ENCODE measurements around the gene FRMD4A. TPM values are rescaled to one million over a fixed set of nuclear protein-coding genes. Genes with fewer than 3 reads are reported as not detected.

FRMD4A gene
- total RNA-seq, 2 donors from 2014 or later = 22.3 to 22.4 TPM

GRCh38 chr10:13788711-13789447, 541.8 kb downstream of the FRMD4A start:
- Mint-ChIP-seq H3K36me3 (ENCODE audit: low read depth) (no peaks in the 10 kb centered on the region), H3K4me3 (no peak overlapping the region), H3K4me1 (no peaks in the 10 kb centered on the region), H3K9me3 (no peaks in the 10 kb centered on the region), H3K27ac (peak overlapping the region; percentile 59), H3K27me3 (ENCODE audit: insufficient read depth) (no peaks in the 10 kb centered on the region)
- no peaks in the 10 kb centered on the region for H3K9me3 ChIP-seq (ENCODE audit: control insufficient read depth, low read length)
- H3K4me1 ChIP-seq (ENCODE audit: control insufficient read depth, insufficient read depth, low read length) = no peaks in the 10 kb centered on the region
- 90 to 95% methylated on average over 9 of the region's 9 CpGs for WGBS, 2 experiments (ENCODE audit: insufficient coverage in 1 of 2, insufficient read length in 1 of 2)
- no peaks in the 10 kb centered on the region for H3K36me3 ChIP-seq (ENCODE audit: control insufficient read depth, insufficient read depth, low read length)
- peak overlapping the region; percentile 90 for H3K27ac ChIP-seq (ENCODE audit: low read depth, low read length)
- TF ChIP-seq CTCF (conservative IDR thresholded peaks at IDR 0.05) = no peak
- H3K27me3 ChIP-seq (ENCODE audit: control insufficient read depth, insufficient read depth, low read length, poor library complexity, severe bottlenecking) = no peaks in the 10 kb centered on the region
- no peak overlapping the region for H3K4me3 ChIP-seq (ENCODE audit: low read length)
- DNase-seq = no peak
- no peak overlapping the region for H3K9ac ChIP-seq (ENCODE audit: extremely low read depth, low read length, poor library complexity, severe bottlenecking)

GRCh38 chr10:13788320-13788600, 542.5 kb downstream of the FRMD4A start:
- H3K27ac Mint-ChIP-seq = peak overlapping the region; percentile 59
- H3K9me3 Mint-ChIP-seq = no peaks in the 10 kb centered on the region
- H3K9ac ChIP-seq (ENCODE audit: extremely low read depth, low read length, poor library complexity, severe bottlenecking) = no peak overlapping the region
- no peaks in the 10 kb centered on the region for H3K27me3 ChIP-seq (ENCODE audit: control insufficient read depth, insufficient read depth, low read length, poor library complexity, severe bottlenecking)
- no peaks in the 10 kb centered on the region for H3K36me3 ChIP-seq (ENCODE audit: control insufficient read depth, insufficient read depth, low read length)
- H3K4me3 Mint-ChIP-seq = no peak overlapping the region
- H3K4me1 Mint-ChIP-seq = no peaks in the 10 kb centered on the region
- H3K27me3 Mint-ChIP-seq (ENCODE audit: insufficient read depth) = no peaks in the 10 kb centered on the region
- TF ChIP-seq CTCF (conservative IDR thresholded peaks at IDR 0.05) = no peak
- WGBS, 2 experiments (ENCODE audit: insufficient coverage in 1 of 2, insufficient read length in 1 of 2) = 68 to 72% methylated on average over 5 of the region's 5 CpGs
- H3K36me3 Mint-ChIP-seq (ENCODE audit: low read depth) = no peaks in the 10 kb centered on the region
- H3K9me3 ChIP-seq (ENCODE audit: control insufficient read depth, low read length) = no peaks in the 10 kb centered on the region
- peak overlapping the region; percentile 90 for H3K27ac ChIP-seq (ENCODE audit: low read depth, low read length)
- DNase-seq = no peak
- no peak overlapping the region for H3K4me3 ChIP-seq (ENCODE audit: low read length)
- H3K4me1 ChIP-seq (ENCODE audit: control insufficient read depth, insufficient read depth, low read length) = no peaks in the 10 kb centered on the region

GRCh38 chr10:13787015-13787421, 543.7 kb downstream of the FRMD4A start:
- Histone ChIP-seq H3K9me3 (ENCODE audit: control insufficient read depth, low read length) (no peaks in the 10 kb centered on the region), H3K27ac (ENCODE audit: low read depth, low read length) (peak overlapping the region; percentile 90), H3K27me3 (ENCODE audit: control insufficient read depth, insufficient read depth, low read length, poor library complexity, severe bottlenecking) (no peaks in the 10 kb centered on the region), H3K4me1 (ENCODE audit: control insufficient read depth, insufficient read depth, low read length) (no peaks in the 10 kb centered on the region), H3K36me3 (ENCODE audit: control insufficient read depth, insufficient read depth, low read length) (no peaks in the 10 kb centered on the region), H3K4me3 (ENCODE audit: low read length) (no peak overlapping the region), H3K9ac (ENCODE audit: extremely low read depth, low read length, poor library complexity, severe bottlenecking) (no peak overlapping the region)
- Mint-ChIP-seq H3K4me3 (no peak overlapping the region), H3K36me3 (ENCODE audit: low read depth) (no peaks in the 10 kb centered on the region), H3K9me3 (no peaks in the 10 kb centered on the region), H3K4me1 (no peaks in the 10 kb centered on the region), H3K27ac (no peak overlapping the region), H3K27me3 (ENCODE audit: insufficient read depth) (no peaks in the 10 kb centered on the region)
- 68 to 77% methylated on average over 2 to 11 of the region's 11 CpGs for WGBS, 2 experiments (ENCODE audit: insufficient coverage in 1 of 2, insufficient read length in 1 of 2)
- no peak for DNase-seq
- no peak for TF ChIP-seq CTCF (conservative IDR thresholded peaks at IDR 0.05)

All from endodermal cell (in vitro differentiated cells).